HEK293 (cell line): ENCODE results near the gene DLEC1.

ENCODE experiments used
- CTCF ChIA-PET: fragments of 350-600 bp; formaldehyde crosslinking; extraction: SDS; loops from one replicate; lab custom pipeline; 2021; ENCODE audit warnings: antibody characterized with exemption; lab: Yijun Ruan, JAX
- POLR2A ChIA-PET: fragments of 300-600 bp; formaldehyde crosslinking; extraction: SDS; loops from one replicate; lab custom pipeline; 2020; ENCODE audit warnings: antibody characterized with exemption, inconsistent platforms; lab: Yijun Ruan, JAX
- H3K27ac ChIP-seq: fragments of 200-500 bp; sonication (Bioruptor generic); 2 replicates; pipeline ENCODE4 v1.5.1; 2014; ENCODE audit warnings: low read depth, low read length, control low read depth, inconsistent platforms; ENCODE audit errors: extremely low read depth
- H3K36me3 ChIP-seq, 2 experiments: fragments of 200-500 bp in 1 of 2; sonication (Bioruptor generic) in 1 of 2; 1 replicate in 1 of 2; 2 replicates in 1 of 2; pipeline ENCODE4 v1.5.1; 2014 to 2017; ENCODE audit warnings: inconsistent platforms in 2 of 2, low read length in 2 of 2; ENCODE audit not compliant: control insufficient read depth in 2 of 2, insufficient read depth in 1 of 2
- H3K4me1 ChIP-seq: fragments of 200-500 bp; sonication (Bioruptor generic); 2 replicates; pipeline ENCODE4 v1.5.1; 2014; ENCODE audit warnings: mild to moderate bottlenecking, low read length, inconsistent platforms; ENCODE audit not compliant: control insufficient read depth, insufficient read depth
- H3K4me3 ChIP-seq: 2 replicates; pipeline ENCODE4 v1.5.1; 2011; ENCODE audit warnings: low read depth, mild to moderate bottlenecking, control low read depth, low read length, moderate library complexity
- H3K9me3 ChIP-seq: fragments of 200-500 bp; sonication (Bioruptor generic); 2 replicates; pipeline ENCODE4 v1.5.1; 2014; ENCODE audit warnings: low read depth, low read length, inconsistent platforms; ENCODE audit not compliant: control insufficient read depth, insufficient read depth
- AEBP2 ChIP-seq: fragments of 450-650 bp; formaldehyde crosslinking; IDR thresholded peaks from 2 replicates; pipeline ENCODE4 v1.5.1; 2016; ENCODE audit warnings: missing biosample characterization, missing genetic modification characterization, borderline replicate concordance
- CTCF ChIP-seq: fragments of 450-650 bp; formaldehyde crosslinking; IDR thresholded peaks from 2 replicates; pipeline ENCODE4 v1.5.1; 2016; ENCODE audit warnings: missing biosample characterization, missing genetic modification characterization
- GFI1B ChIP-seq: fragments of 450-650 bp; formaldehyde crosslinking; IDR thresholded peaks from 2 replicates; pipeline ENCODE4 v1.5.1; 2016; ENCODE audit warnings: missing biosample characterization, missing genetic modification characterization
- GLIS2 ChIP-seq: fragments of 450-650 bp; formaldehyde crosslinking; IDR thresholded peaks from 2 replicates; pipeline ENCODE4 v1.5.1; 2016; ENCODE audit warnings: missing biosample characterization, missing genetic modification characterization
- HIC1 ChIP-seq: fragments of 450-650 bp; formaldehyde crosslinking; IDR thresholded peaks from 2 replicates; pipeline ENCODE4 v1.5.1; 2016; ENCODE audit warnings: missing biosample characterization, missing genetic modification characterization
- SALL2 ChIP-seq: fragments of 450-650 bp; formaldehyde crosslinking; IDR thresholded peaks from 2 replicates; pipeline ENCODE4 v1.5.0; 2017; ENCODE audit warnings: missing biosample characterization, mild to moderate bottlenecking, missing genetic modification characterization, borderline replicate concordance
- WT1 ChIP-seq: fragments of 450-650 bp; formaldehyde crosslinking; IDR thresholded peaks from 2 replicates; pipeline ENCODE4 v1.5.1; 2016; ENCODE audit warnings: missing biosample characterization, missing genetic modification characterization
- YY1 ChIP-seq: fragments of 450-650 bp; formaldehyde crosslinking; IDR thresholded peaks from 2 replicates; pipeline ENCODE4 v1.5.1; 2018; ENCODE audit warnings: missing biosample characterization, missing genetic modification characterization
- YY2 ChIP-seq: fragments of 450-650 bp; formaldehyde crosslinking; IDR thresholded peaks from 2 replicates; pipeline ENCODE4 v1.5.1; 2016; ENCODE audit warnings: missing biosample characterization, missing genetic modification characterization
- ZNF133 ChIP-seq: fragments of 450-650 bp; formaldehyde crosslinking; IDR thresholded peaks from 2 replicates; pipeline ENCODE4 v1.5.1; 2016; ENCODE audit warnings: missing biosample characterization, missing genetic modification characterization
- ZNF211 ChIP-seq: fragments of 450-650 bp; formaldehyde crosslinking; IDR thresholded peaks from 2 replicates; pipeline ENCODE4 v1.5.1; 2016; ENCODE audit warnings: low read depth, missing biosample characterization, missing genetic modification characterization
- ZNF280D ChIP-seq: fragments of 450-650 bp; formaldehyde crosslinking; IDR thresholded peaks from 2 replicates; pipeline ENCODE4 v1.5.1; 2016; ENCODE audit warnings: missing biosample characterization, missing genetic modification characterization
- ZNF341 ChIP-seq: fragments of 450-650 bp; formaldehyde crosslinking; IDR thresholded peaks from 2 replicates; pipeline ENCODE4; 2016; ENCODE audit warnings: low read depth, missing biosample characterization, missing genetic modification characterization
- ZNF426 ChIP-seq: fragments of 450-650 bp; formaldehyde crosslinking; IDR thresholded peaks from 2 replicates; pipeline ENCODE4 v1.5.1; 2017; ENCODE audit warnings: missing biosample characterization, missing genetic modification characterization, mild to moderate bottlenecking, inconsistent platforms, moderate library complexity
- ZNF473 ChIP-seq: fragments of 450-650 bp; formaldehyde crosslinking; IDR thresholded peaks from 2 replicates; pipeline ENCODE4 v1.5.1; 2017; ENCODE audit warnings: missing biosample characterization, missing genetic modification characterization
- ZNF513 ChIP-seq: fragments of 450-650 bp; IDR thresholded peaks from 2 replicates; pipeline ENCODE4 v1.5.1; 2018; ENCODE audit warnings: missing biosample characterization, missing genetic modification characterization
- ZNF514 ChIP-seq: fragments of 450-650 bp; formaldehyde crosslinking; IDR thresholded peaks from 2 replicates; pipeline ENCODE4 v1.5.1; 2016; ENCODE audit warnings: missing biosample characterization, missing genetic modification characterization
- ZNF664 ChIP-seq: fragments of 450-650 bp; formaldehyde crosslinking; IDR thresholded peaks from 2 replicates; pipeline ENCODE4 v1.5.1; 2016; ENCODE audit warnings: missing biosample characterization, missing genetic modification characterization
- ZNF704 ChIP-seq: fragments of 450-650 bp; formaldehyde crosslinking; IDR thresholded peaks from 2 replicates; pipeline ENCODE4 v1.5.1; 2016; ENCODE audit warnings: missing biosample characterization, missing genetic modification characterization

DLEC1 gene

GRCh38 chr3:37995652-37996641 lies 43.1 kb upstream of the DLEC1 start:
- H3K36me3 ChIP-seq = peaks cover 0 to 6% of the 10 kb centered on the region in 2 experiments; a peak in 1 of 3 replicates
- H3K4me3 ChIP-seq = no peak overlapping the region
- CTCF ChIA-PET = interaction anchor here (0.5 to 1.7 kb wide), 19 partner anchors 10 to 502 kb away, joined by 3 to 16 read pairs (median 4); no protein-coding TSS in a partner anchor
- no peaks in the 10 kb centered on the region for H3K4me1 ChIP-seq
- no peak overlapping the region for H3K27ac ChIP-seq
- H3K9me3 ChIP-seq = no peaks in the 10 kb centered on the region
- TF ChIP-seq ZNF664 (tag by site-specific recombination) (no peak), ZNF280D (tag by site-specific recombination) (no peak), ZNF133 (tag by site-specific recombination) (no peak), ZNF426 (no peak), ZNF473 (tag by site-specific recombination) (no peak), GFI1B (tag by site-specific recombination) (no peak), ZNF211 (tag by site-specific recombination) (no peak)
- TF ChIP-seq, all 188 proteins: peak for 0
- POLR2A ChIA-PET = interaction anchor here (1.0 kb wide), 1 partner anchor 21 kb away, joined by 3 read pairs; no protein-coding TSS in a partner anchor

GRCh38 chr3:37996785-37997301 lies 42.2 kb upstream of the DLEC1 start:
- POLR2A ChIA-PET = interaction anchor here (1.0 kb wide), 1 partner anchor 22 kb away, joined by 3 read pairs; no protein-coding TSS in a partner anchor
- no peaks in the 10 kb centered on the region for H3K9me3 ChIP-seq
- peaks cover 0 to 9% of the 10 kb centered on the region in 2 experiments; a peak in 1 of 3 replicates for H3K36me3 ChIP-seq
- no peak overlapping the region for H3K4me3 ChIP-seq
- H3K27ac ChIP-seq = no peak overlapping the region
- no peaks in the 10 kb centered on the region for H3K4me1 ChIP-seq
- CTCF ChIA-PET = interaction anchor here (0.5 to 1.7 kb wide), 24 partner anchors 11 to 501 kb away, joined by 3 to 16 read pairs (median 4); no protein-coding TSS in a partner anchor
- TF ChIP-seq ZNF341 (tag by site-specific recombination) (peak; percentile 65), YY1 (tag by site-specific recombination) (no peak), SALL2 (no peak), WT1 (tag by site-specific recombination) (no peak), GFI1B (tag by site-specific recombination) (no peak), GLIS2 (no peak), ZNF514 (tag by site-specific recombination) (no peak), YY2 (tag by site-specific recombination) (no peak), HIC1 (no peak), ZNF704 (tag by site-specific recombination) (no peak), AEBP2 (tag by site-specific recombination) (no peak), CTCF (peak; percentile 65; the same call in 1 of the 2 replicates), ZNF513 (tag by site-specific recombination) (no peak)
